K562 (cell line): ENCODE measurements around the gene SIRPG. TPM values are rescaled to one million over a fixed set of nuclear protein-coding genes. Genes with fewer than 3 reads are reported as not detected.

Experiments used
- ATAC-seq: fragments of 200-7000 bp; cut with Tn5 transposase; 3 replicates; pipeline ENCODE4 v1.9.1; 2020; ENCODE audit warnings: moderate library complexity
- BruUV-seq: library from RNA; stranded (reverse); fragments of 400-500 nt; replicated peaks from 2 replicates; lab custom pipeline; 2021; lab: Mats Ljungman, UMichigan
- CTCF ChIA-PET: fragments of 300-600 bp; formaldehyde crosslinking; extraction: SDS; loops from one replicate; lab custom pipeline; 2021; ENCODE audit warnings: low intra/inter-chr PET ratio; lab: Yijun Ruan, JAX
- POLR2A ChIA-PET: fragments of 300-600, 350-650 bp; sonication (Branson Sonifier 250); formaldehyde crosslinking; extraction: SDS; loops from one replicate; lab custom pipeline; 2021; ENCODE audit warnings: antibody characterized with exemption, inconsistent platforms; lab: Yijun Ruan, JAX
- DNase-seq, 4 experiments: peaks; one replicate each; pipeline versions ENCODE4 v3.0.0 to v3.0.0-alpha.2; 2011 to 2018; ENCODE audit warnings: low spot score in 3 of 4, mixed read lengths in 3 of 4; ENCODE audit errors: extremely low read depth in 1 of 4
- FAIRE-seq: peaks from 2 replicates; lab custom pipeline; 2011; peaks lifted over from hg19 to GRCh38; lab: Jason Lieb, UNC
- H2AFZ ChIP-seq: 2 replicates; pipeline ENCODE4 v1.6.0; 2011; ENCODE audit warnings: low read depth, low read length, control low read depth, inconsistent platforms
- H3K27ac ChIP-seq: fragments of 200-600 bp; 3 replicates; pipeline ENCODE4 v1.8.0; 2011; ENCODE audit warnings: low read depth, mild to moderate bottlenecking, control low read depth, inconsistent platforms, low read length, moderate library complexity, mixed read lengths; ENCODE audit errors: extremely low read depth
- H3K27me3 ChIP-seq, 2 experiments: fragments of 300-600 bp in 1 of 2; 2 replicates in 1 of 2; 3 replicates in 1 of 2; pipeline versions ENCODE4 v1.6.0 to v1.8.0; 2011; ENCODE audit warnings: inconsistent platforms in 2 of 2, low read length in 2 of 2, mild to moderate bottlenecking in 1 of 2, mixed read lengths in 1 of 2, moderate library complexity in 1 of 2; ENCODE audit not compliant: control insufficient read depth in 2 of 2, insufficient read depth in 2 of 2
- H3K36me3 ChIP-seq: fragments of 300-600 bp; 3 replicates; pipeline ENCODE4 v1.8.0; 2011; ENCODE audit warnings: mild to moderate bottlenecking, low read length, inconsistent platforms; ENCODE audit not compliant: control insufficient read depth, insufficient read depth
- H3K4me1 ChIP-seq, 2 experiments: fragments of 200-600 bp in 1 of 2; replicated peaks in 1 of 2; 2 replicates in 1 of 2; 3 replicates in 1 of 2; pipeline versions ENCODE4 v1.5.1 to v1.8.0; 2011; ENCODE audit warnings: inconsistent platforms in 2 of 2, low read length in 2 of 2, mild to moderate bottlenecking in 1 of 2, mixed read lengths in 1 of 2, moderate library complexity in 1 of 2; ENCODE audit not compliant: control insufficient read depth in 2 of 2, insufficient read depth in 2 of 2
- H3K4me2 ChIP-seq: 2 replicates; pipeline ENCODE4 v1.6.1; 2011; ENCODE audit warnings: low read length, control low read depth, inconsistent platforms, mixed read lengths; ENCODE audit not compliant: insufficient read depth
- H3K4me3 ChIP-seq: fragments of 200-600 bp; sonication (generic), shearing (Covaris generic); 2 replicates; pipeline ENCODE4 v1.5.1; 2016; ENCODE audit warnings: control low read depth, inconsistent platforms
- H3K79me2 ChIP-seq: fragments of 200-600 bp; 3 replicates; pipeline ENCODE4 v1.8.0; 2011; ENCODE audit warnings: low read length, inconsistent platforms; ENCODE audit not compliant: control insufficient read depth, insufficient read depth
- H3K9ac ChIP-seq, 2 experiments: 2 replicates each; pipeline versions ENCODE4 v1.6.0 to v1.6.1; 2011; ENCODE audit warnings: low read depth in 2 of 2, low read length in 2 of 2, control low read depth in 1 of 2, inconsistent platforms in 1 of 2, mild to moderate bottlenecking in 1 of 2, mixed read lengths in 1 of 2; ENCODE audit not compliant: insufficient read depth in 1 of 2
- H3K9me1 ChIP-seq: one replicate; pipeline ENCODE4 v1.6.0; 2011; ENCODE audit warnings: inconsistent platforms, mild to moderate bottlenecking, low read length, moderate library complexity; ENCODE audit not compliant: control insufficient read depth, insufficient read depth
- H3K9me3 ChIP-seq: replicated peaks from 2 replicates; pipeline ENCODE4 v1.5.1; 2011; ENCODE audit warnings: low read depth, low read length, inconsistent platforms; ENCODE audit not compliant: control insufficient read depth, insufficient read depth
- H4K20me1 ChIP-seq: replicated peaks from 2 replicates; pipeline ENCODE4 v1.6.1; 2011; ENCODE audit warnings: low read length, inconsistent platforms, mixed read lengths; ENCODE audit not compliant: control insufficient read depth, insufficient read depth
- BRCA1 ChIP-seq, 2 experiments: fragments of 450-650 bp in 1 of 2; sonication (generic) in 1 of 2; formaldehyde crosslinking in 1 of 2; IDR thresholded peaks; 2 replicates each; pipeline versions ENCODE4 v1.5.0 to v1.6.1; 2017 to 2020; ENCODE audit warnings: mild to moderate bottlenecking in 1 of 2, missing genetic modification reagents in 1 of 2
- FOXM1 ChIP-seq, 2 experiments: fragments of 450-650 bp in 1 of 2; sonication (generic) in 1 of 2; formaldehyde crosslinking in 1 of 2; IDR thresholded peaks; 2 replicates each; pipeline versions ENCODE4 v1.6.1 to v1.9.0; 2017 to 2022; ENCODE audit warnings: low read depth in 2 of 2, mild to moderate bottlenecking in 2 of 2, missing genetic modification reagents in 1 of 2, moderate library complexity in 1 of 2
- MCM2 ChIP-seq: fragments of 450-650 bp; IDR thresholded peaks from 2 replicates; pipeline ENCODE4 v1.6.1; 2017; ENCODE audit warnings: low read depth, mild to moderate bottlenecking
- NFE2L1 ChIP-seq: fragments of 450-650 bp; IDR thresholded peaks from 2 replicates; pipeline ENCODE4 v1.6.1; 2016; ENCODE audit warnings: missing genetic modification characterization, low read depth, mild to moderate bottlenecking, missing compliant biosample characterization, moderate library complexity, borderline replicate concordance
- POLR2A ChIP-seq: fragments of 450-650 bp; conservative IDR thresholded peaks from 2 replicates; pipeline ENCODE4 v1.6.1; 2016
- STAT5B ChIP-seq: fragments of 250-450 bp; sonication (Bioruptor Pico); IDR thresholded peaks from 2 replicates; pipeline ENCODE4 v1.8.0; 2021; ENCODE audit warnings: mild to moderate bottlenecking, inconsistent platforms
- WGBS: fragments of 100-300 bp; shearing (Covaris generic); methylation state at CpG from one replicate; pipeline ENCODE4 v1.1.6; 2016; ENCODE audit warnings: low coverage, mixed read lengths; ENCODE audit not compliant: insufficient coverage; ENCODE audit errors: missing lambda C conversion rate; 5-methylcytosine and 5-hydroxymethylcytosine counted together
- in situ Hi-C: fragments of 300-500 bp; cut with MboI; formaldehyde crosslinking; loops from 4 replicates; pipeline ENCODE4 v1.15.0; 2018; ENCODE audit warnings: inconsistent platforms, mixed read lengths
- intact Hi-C: fragments of 100-400 bp; cut with micrococcal nuclease; formaldehyde crosslinking; loops from 2 replicates; pipeline ENCODE4 v1.14.2; 2022
- polyA plus RNA-seq, 8 experiments: library from polyadenylated mRNA; depleted of rRNA in 4 of 8; stranded (reverse) in 5 of 8; unstranded in 3 of 8; fragments of >200 nt; fragmentation: Nextera tagmentation in 2 of 8; fragmentation: Illumina TruSeq in 1 of 8; extraction: Ambion mirVana in 2 of 8; extraction: Trizol in 1 of 8; gene quantifications; 2 replicates each; pipeline versions ENCODE4 v1.2.1 to v1.2.3, GENCODE V29; 2011 to 2014; ENCODE audit warnings: inconsistent platforms in 1 of 8, missing spikeins in 1 of 8
- total RNA-seq, 7 experiments: library from RNA; depleted of rRNA in 6 of 7; stranded (reverse); fragments of >200 nt in 6 of 7; fragmentation: Illumina TruSeq in 2 of 7; extraction: Trizol in 2 of 7; gene quantifications; 2 replicates each; pipeline versions ENCODE4 v1.2.1 to v1.2.3, GENCODE V29; 2011 to 2021; ENCODE audit warnings: low replicate concordance in 1 of 7
- TF ChIP-seq, protein P1 (sequence below), 2 experiments: fragments of 450-650 bp in 1 of 2; sonication (generic) in 1 of 2; formaldehyde crosslinking in 1 of 2; IDR thresholded peaks in 1 of 2; conservative IDR thresholded peaks in 1 of 2; 2 replicates each; pipeline versions ENCODE4 v1.6.1 to v1.8.1; 2016 to 2023; ENCODE audit warnings: mild to moderate bottlenecking in 2 of 2, moderate library complexity in 2 of 2, inconsistent platforms in 1 of 2, missing genetic modification reagents in 1 of 2
- TF ChIP-seq, protein P2 (sequence below), 2 experiments: fragments of 450-650 bp; IDR thresholded peaks; 2 replicates each; pipeline ENCODE4 v1.6.1; 2016
- TF ChIP-seq, protein P3 (sequence below), 2 experiments: fragments of 200-800 bp in 1 of 2; sonication (Bioruptor generic) in 1 of 2; sonication (generic) in 1 of 2; formaldehyde crosslinking in 1 of 2; IDR thresholded peaks in 1 of 2; conservative IDR thresholded peaks in 1 of 2; 2 replicates each; pipeline versions ENCODE4 v1.5.0 to v1.6.1; 2016 to 2020; ENCODE audit warnings: missing compliant biosample characterization in 1 of 2, missing genetic modification characterization in 1 of 2, missing genetic modification reagents in 1 of 2
- TF ChIP-seq, protein P4 (sequence below): sonication (generic); formaldehyde crosslinking; IDR thresholded peaks from 2 replicates; pipeline ENCODE4 v1.9.0; 2022; ENCODE audit warnings: mild to moderate bottlenecking, missing genetic modification reagents

The SIRPG gene
- total and polyA plus RNA-seq, 9 of the 15 experiments (the other 6 are each of a cell fraction or from before 2014, with no cell fraction given): not detected

DNA sequence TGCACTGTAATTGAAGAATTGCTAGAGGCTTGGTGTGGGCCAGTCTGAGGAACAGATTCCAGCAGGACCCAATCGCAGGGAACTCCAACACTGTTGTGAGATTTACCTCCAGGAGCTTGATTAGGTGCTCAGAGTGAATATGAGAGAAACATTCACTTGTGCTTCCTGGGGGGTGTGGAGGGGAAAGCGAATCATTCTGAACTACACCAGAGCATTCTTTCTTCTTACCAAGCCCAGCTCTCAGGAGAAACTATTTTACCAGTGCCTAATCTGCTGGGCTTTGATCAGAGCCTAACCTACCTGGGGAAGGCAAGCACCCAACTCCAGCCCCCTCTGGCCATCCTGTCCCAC is 30.4 kb downstream of the SIRPG start:
- in situ Hi-C loops (loop anchor here (10.0 kb wide), 1 partner anchor 262 kb away; no protein-coding TSS in a partner anchor), intact Hi-C loops (no loop called here)
- DNase-seq (no peak), FAIRE-seq (no peak), ATAC-seq (no peak)
- Histone ChIP-seq H3K27ac (no peak overlapping the region), H2AFZ (no peak overlapping the region), H3K4me1 (no peaks in the 10 kb centered on the region), H3K36me3 (no peaks in the 10 kb centered on the region), H3K9me1 (no peaks in the 10 kb centered on the region), H3K4me3 (no peak overlapping the region), H3K79me2 (no peaks in the 10 kb centered on the region), H4K20me1 (no peaks in the 10 kb centered on the region), H3K4me2 (no peak overlapping the region), H3K27me3 (peaks cover 0 to 13% of the 10 kb centered on the region in 2 experiments; a peak in 2 of 5 replicates), H3K9ac (no peak overlapping the region), H3K9me3 (no peaks in the 10 kb centered on the region)
- CTCF ChIA-PET: no interaction called here
- POLR2A ChIA-PET: no interaction called here
- BruUV-seq: no TSS peak
- no peak for TF ChIP-seq BRCA1 (IDR thresholded peaks at IDR 0.05)
- TF ChIP-seq BRCA1 (CRISPR knock-in tag; IDR thresholded peaks at IDR 0.05): no peak
- no peak for TF ChIP-seq MCM2
- no peak for TF ChIP-seq NFE2L1 (tag)
- TF ChIP-seq POLR2A: no peak
- no peak for TF ChIP-seq STAT5B (CRISPR knock-in tag)
- TF ChIP-seq, protein P1, sequence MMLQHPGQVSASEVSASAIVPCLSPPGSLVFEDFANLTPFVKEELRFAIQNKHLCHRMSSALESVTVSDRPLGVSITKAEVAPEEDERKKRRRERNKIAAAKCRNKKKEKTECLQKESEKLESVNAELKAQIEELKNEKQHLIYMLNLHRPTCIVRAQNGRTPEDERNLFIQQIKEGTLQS (IDR thresholded peaks at IDR 0.05): no peak
- TF ChIP-seq, protein P1 (CRISPR knock-in tag; conservative IDR thresholded peaks at IDR 0.05): no peak
- TF ChIP-seq FOXM1 (IDR thresholded peaks at IDR 0.05; ENCODE audit: low read depth): no peak
- TF ChIP-seq FOXM1 (CRISPR knock-in tag; IDR thresholded peaks at IDR 0.05; ENCODE audit: low read depth): no peak
- TF ChIP-seq, protein P2, sequence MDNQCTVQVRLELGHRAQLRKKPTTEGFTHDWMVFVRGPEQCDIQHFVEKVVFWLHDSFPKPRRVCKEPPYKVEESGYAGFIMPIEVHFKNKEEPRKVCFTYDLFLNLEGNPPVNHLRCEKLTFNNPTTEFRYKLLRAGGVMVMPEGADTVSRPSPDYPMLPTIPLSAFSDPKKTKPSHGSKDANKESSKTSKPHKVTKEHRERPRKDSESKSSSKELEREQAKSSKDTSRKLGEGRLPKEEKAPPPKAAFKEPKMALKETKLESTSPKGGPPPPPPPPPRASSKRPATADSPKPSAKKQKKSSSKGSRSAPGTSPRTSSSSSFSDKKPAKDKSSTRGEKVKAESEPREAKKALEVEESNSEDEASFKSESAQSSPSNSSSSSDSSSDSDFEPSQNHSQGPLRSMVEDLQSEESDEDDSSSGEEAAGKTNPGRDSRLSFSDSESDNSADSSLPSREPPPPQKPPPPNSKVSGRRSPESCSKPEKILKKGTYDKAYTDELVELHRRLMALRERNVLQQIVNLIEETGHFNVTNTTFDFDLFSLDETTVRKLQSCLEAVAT (IDR thresholded peaks at IDR 0.05): no peak
- TF ChIP-seq, protein P3, sequence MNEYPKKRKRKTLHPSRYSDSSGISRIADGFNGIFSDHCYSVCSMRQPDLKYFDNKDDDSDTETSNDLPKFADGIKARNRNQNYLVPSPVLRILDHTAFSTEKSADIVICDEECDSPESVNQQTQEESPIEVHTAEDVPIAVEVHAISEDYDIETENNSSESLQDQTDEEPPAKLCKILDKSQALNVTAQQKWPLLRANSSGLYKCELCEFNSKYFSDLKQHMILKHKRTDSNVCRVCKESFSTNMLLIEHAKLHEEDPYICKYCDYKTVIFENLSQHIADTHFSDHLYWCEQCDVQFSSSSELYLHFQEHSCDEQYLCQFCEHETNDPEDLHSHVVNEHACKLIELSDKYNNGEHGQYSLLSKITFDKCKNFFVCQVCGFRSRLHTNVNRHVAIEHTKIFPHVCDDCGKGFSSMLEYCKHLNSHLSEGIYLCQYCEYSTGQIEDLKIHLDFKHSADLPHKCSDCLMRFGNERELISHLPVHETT (CRISPR knock-in tag; conservative IDR thresholded peaks at IDR 0.05 in 1 of 2, IDR thresholded peaks at IDR 0.05 in 1 of 2): no peak
- TF ChIP-seq, protein P4, sequence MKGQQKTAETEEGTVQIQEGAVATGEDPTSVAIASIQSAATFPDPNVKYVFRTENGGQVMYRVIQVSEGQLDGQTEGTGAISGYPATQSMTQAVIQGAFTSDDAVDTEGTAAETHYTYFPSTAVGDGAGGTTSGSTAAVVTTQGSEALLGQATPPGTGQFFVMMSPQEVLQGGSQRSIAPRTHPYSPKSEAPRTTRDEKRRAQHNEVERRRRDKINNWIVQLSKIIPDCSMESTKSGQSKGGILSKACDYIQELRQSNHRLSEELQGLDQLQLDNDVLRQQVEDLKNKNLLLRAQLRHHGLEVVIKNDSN: no peak
- WGBS: 0% methylated on average over 1 of the region's 2 CpGs
